A549 (cell line): ENCODE results near the gene PLAAT2.

Source experiments
- BCL3 ChIP-seq: fragments of >200 bp; sonication (Bioruptor Twin); formaldehyde crosslinking; IDR thresholded peaks from 3 replicates; pipeline ENCODE4 v1.6.1; 2016
- CEBPB ChIP-seq, 2 experiments: fragments of >200 bp in 1 of 2; sonication (Bioruptor Twin) in 1 of 2; formaldehyde crosslinking in 1 of 2; IDR thresholded peaks; 2 replicates each; pipeline ENCODE4 v1.6.1; 2012 to 2016
- CTCF ChIP-seq: fragments of >200 bp; sonication (Bioruptor Twin); formaldehyde crosslinking; IDR thresholded peaks from 3 replicates; pipeline ENCODE4 v1.5.1; 2016
- E2F6 ChIP-seq: IDR thresholded peaks from 2 replicates; pipeline ENCODE4 v1.6.1; 2012; ENCODE audit warnings: low read depth, borderline replicate concordance
- ELK1 ChIP-seq: fragments of 150-350 bp; IDR thresholded peaks from 2 replicates; pipeline ENCODE4 v1.6.1; 2014; ENCODE audit warnings: low read depth, mild to moderate bottlenecking, low read length
- EP300 ChIP-seq, 2 experiments: fragments of >200 bp; sonication (Bioruptor Twin); formaldehyde crosslinking; IDR thresholded peaks; 2 replicates in 1 of 2; 3 replicates in 1 of 2; pipeline ENCODE4 v1.6.1; 2016 to 2017
- MAX ChIP-seq: IDR thresholded peaks from 2 replicates; pipeline ENCODE4 v1.6.1; 2012
- MYC ChIP-seq: IDR thresholded peaks from 2 replicates; pipeline ENCODE4 v1.6.1; 2012; ENCODE audit warnings: mild to moderate bottlenecking, inconsistent platforms, low read length, improper control_type of control experiment, borderline replicate concordance
- NPAS2 ChIP-seq: fragments of 250-450 bp; sonication (Bioruptor Pico); IDR thresholded peaks from 2 replicates; pipeline ENCODE4 v1.8.0; 2022; ENCODE audit warnings: mild to moderate bottlenecking, moderate library complexity, borderline replicate concordance
- PHF8 ChIP-seq: fragments of 200-600 bp; sonication (generic); IDR thresholded peaks from 2 replicates; pipeline ENCODE4 v1.6.1; 2016; ENCODE audit warnings: low read depth, mild to moderate bottlenecking, antibody characterized with exemption, moderate library complexity, borderline replicate concordance
- POLR2A ChIP-seq: IDR thresholded peaks from 2 replicates; pipeline ENCODE4 v1.6.1; 2012; ENCODE audit warnings: mild to moderate bottlenecking, low read length
- RARB ChIP-seq: fragments of 250-450 bp; sonication (Bioruptor Pico); IDR thresholded peaks from 2 replicates; pipeline ENCODE4 v1.8.0; 2021; ENCODE audit warnings: mild to moderate bottlenecking, moderate library complexity
- RCOR1 ChIP-seq: fragments of 150-350 bp; IDR thresholded peaks from 2 replicates; pipeline ENCODE4 v1.6.1; 2014; ENCODE audit warnings: antibody characterized with exemption, low read length, low read depth
- RFX5 ChIP-seq: fragments of 450-650 bp; IDR thresholded peaks from 2 replicates; pipeline ENCODE4 v1.7.1; 2014; ENCODE audit warnings: antibody characterized with exemption, mild to moderate bottlenecking, moderate library complexity

- TF ChIP-seq CTCF, result no peak
- no peak for TF ChIP-seq ELK1
- no peak for TF ChIP-seq POLR2A
- TF ChIP-seq NPAS2 (CRISPR knock-in tag), result no peak
- TF ChIP-seq RCOR1, result no peak
- no peak for TF ChIP-seq E2F6
- TF ChIP-seq MYC, result no peak
- no peak for TF ChIP-seq EP300 (IDR thresholded peaks at IDR 0.05)
- TF ChIP-seq CEBPB (IDR thresholded peaks at IDR 0.05), result no peak
- TF ChIP-seq RFX5, result no peak
- TF ChIP-seq RARB (CRISPR knock-in tag), result no peak
- no peak for TF ChIP-seq MAX
- TF ChIP-seq PHF8, result no peak
- TF ChIP-seq BCL3, result no peak
These were observed 20.1 kb upstream of the PLAAT2 start for GRCh38 chr11:63583357-63583677.
